HEK293T (cell line): ENCODE results near the gene DCBLD2.

Experiments used
- CTCF ChIA-PET: fragments of 350-600 bp; formaldehyde crosslinking; extraction: SDS; loops from one replicate; lab custom pipeline; 2021; ENCODE audit warnings: antibody characterized with exemption, inconsistent platforms; lab: Yijun Ruan, JAX
- POLR2A ChIA-PET: fragments of 350-600 bp; formaldehyde crosslinking; extraction: SDS; loops from one replicate; lab custom pipeline; 2020; ENCODE audit warnings: antibody characterized with exemption, inconsistent platforms; lab: Yijun Ruan, JAX
- DNase-seq: peaks from one replicate; pipeline ENCODE4 v3.0.0; 2012; ENCODE audit warnings: mixed read lengths; ENCODE audit errors: extremely low spot score
- ARNT ChIP-seq: fragments of 450-650 bp; IDR thresholded peaks from 2 replicates; pipeline ENCODE4 v1.6.1; 2017; ENCODE audit warnings: mild to moderate bottlenecking
- BHLHE40 ChIP-seq: fragments of 450-650 bp; IDR thresholded peaks from 2 replicates; pipeline ENCODE4 v1.6.1; 2016; ENCODE audit warnings: mild to moderate bottlenecking, moderate library complexity, borderline replicate concordance
- CTBP1 ChIP-seq: fragments of 450-650 bp; IDR thresholded peaks from 2 replicates; pipeline ENCODE4 v1.6.1; 2016; ENCODE audit warnings: borderline replicate concordance
- ELF4 ChIP-seq: fragments of 450-650 bp; IDR thresholded peaks from 2 replicates; pipeline ENCODE4 v1.6.1; 2017; ENCODE audit warnings: antibody characterized with exemption
- FOXA1 ChIP-seq: fragments of 450-650 bp; IDR thresholded peaks from 2 replicates; pipeline ENCODE4 v1.6.1; 2016; ENCODE audit warnings: mild to moderate bottlenecking
- FOXK2 ChIP-seq: fragments of 450-650 bp; IDR thresholded peaks from 2 replicates; pipeline ENCODE4 v1.6.1; 2016; ENCODE audit warnings: mild to moderate bottlenecking
- FOXM1 ChIP-seq: fragments of 450-650 bp; IDR thresholded peaks from 2 replicates; pipeline ENCODE4 v1.6.1; 2017; ENCODE audit warnings: mild to moderate bottlenecking, borderline replicate concordance
- HDGF ChIP-seq: fragments of 450-650 bp; IDR thresholded peaks from 2 replicates; pipeline ENCODE4 v1.6.1; 2017; ENCODE audit warnings: antibody characterized with exemption, borderline replicate concordance
- L3MBTL2 ChIP-seq: fragments of 450-650 bp; conservative IDR thresholded peaks from 2 replicates; pipeline ENCODE4 v1.6.1; 2016; ENCODE audit warnings: mild to moderate bottlenecking
- LEF1 ChIP-seq: fragments of 450-650 bp; IDR thresholded peaks from 2 replicates; pipeline ENCODE4 v1.6.1; 2017; ENCODE audit warnings: mild to moderate bottlenecking, borderline replicate concordance
- NFRKB ChIP-seq: fragments of 450-650 bp; IDR thresholded peaks from 2 replicates; pipeline ENCODE4 v1.6.1; 2016; ENCODE audit warnings: mild to moderate bottlenecking, moderate library complexity
- SP1 ChIP-seq: fragments of 450-650 bp; IDR thresholded peaks from 2 replicates; pipeline ENCODE4 v1.6.1; 2017
- TARDBP ChIP-seq: fragments of 450-650 bp; IDR thresholded peaks from 2 replicates; pipeline ENCODE4 v1.6.1; 2016
- ZNF384 ChIP-seq: fragments of 450-650 bp; IDR thresholded peaks from 2 replicates; pipeline ENCODE4 v1.6.1; 2016
- TF ChIP-seq, protein P1 (sequence below): fragments of 450-650 bp; IDR thresholded peaks from 2 replicates; pipeline ENCODE4 v1.6.1; 2016

Gene DCBLD2

DNA sequence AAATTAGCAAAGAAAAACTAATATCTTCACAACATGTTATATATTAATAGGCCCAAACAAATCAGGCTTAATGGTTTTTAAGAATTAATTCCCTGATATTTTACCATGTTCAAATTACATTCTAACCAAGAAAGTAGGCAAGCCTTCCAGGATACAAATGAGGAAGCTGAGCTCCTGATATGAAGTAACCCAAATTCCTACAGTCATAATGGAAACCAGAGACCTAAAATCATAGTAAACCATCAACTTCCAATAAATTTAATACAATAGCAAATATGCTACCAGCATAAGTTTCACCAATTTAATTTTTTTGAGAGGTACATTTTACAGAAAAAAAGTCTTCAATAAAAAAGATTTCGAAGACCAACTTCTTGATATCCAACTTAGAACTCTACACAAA lies 3.8 kb downstream of the DCBLD2 start:
- DNase-seq = no peak
- CTCF ChIA-PET = no interaction called here
- TF ChIP-seq L3MBTL2 (no peak), SP1 (no peak), HDGF (no peak), FOXA1 (no peak), BHLHE40 (no peak), CTBP1 (no peak), ELF4 (no peak), LEF1 (no peak), NFRKB (no peak)
- TF ChIP-seq, protein P1, sequence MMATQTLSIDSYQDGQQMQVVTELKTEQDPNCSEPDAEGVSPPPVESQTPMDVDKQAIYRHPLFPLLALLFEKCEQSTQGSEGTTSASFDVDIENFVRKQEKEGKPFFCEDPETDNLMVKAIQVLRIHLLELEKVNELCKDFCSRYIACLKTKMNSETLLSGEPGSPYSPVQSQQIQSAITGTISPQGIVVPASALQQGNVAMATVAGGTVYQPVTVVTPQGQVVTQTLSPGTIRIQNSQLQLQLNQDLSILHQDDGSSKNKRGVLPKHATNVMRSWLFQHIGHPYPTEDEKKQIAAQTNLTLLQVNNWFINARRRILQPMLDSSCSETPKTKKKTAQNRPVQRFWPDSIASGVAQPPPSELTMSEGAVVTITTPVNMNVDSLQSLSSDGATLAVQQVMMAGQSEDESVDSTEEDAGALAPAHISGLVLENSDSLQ = no peak
- POLR2A ChIA-PET = no interaction called here

DNA sequence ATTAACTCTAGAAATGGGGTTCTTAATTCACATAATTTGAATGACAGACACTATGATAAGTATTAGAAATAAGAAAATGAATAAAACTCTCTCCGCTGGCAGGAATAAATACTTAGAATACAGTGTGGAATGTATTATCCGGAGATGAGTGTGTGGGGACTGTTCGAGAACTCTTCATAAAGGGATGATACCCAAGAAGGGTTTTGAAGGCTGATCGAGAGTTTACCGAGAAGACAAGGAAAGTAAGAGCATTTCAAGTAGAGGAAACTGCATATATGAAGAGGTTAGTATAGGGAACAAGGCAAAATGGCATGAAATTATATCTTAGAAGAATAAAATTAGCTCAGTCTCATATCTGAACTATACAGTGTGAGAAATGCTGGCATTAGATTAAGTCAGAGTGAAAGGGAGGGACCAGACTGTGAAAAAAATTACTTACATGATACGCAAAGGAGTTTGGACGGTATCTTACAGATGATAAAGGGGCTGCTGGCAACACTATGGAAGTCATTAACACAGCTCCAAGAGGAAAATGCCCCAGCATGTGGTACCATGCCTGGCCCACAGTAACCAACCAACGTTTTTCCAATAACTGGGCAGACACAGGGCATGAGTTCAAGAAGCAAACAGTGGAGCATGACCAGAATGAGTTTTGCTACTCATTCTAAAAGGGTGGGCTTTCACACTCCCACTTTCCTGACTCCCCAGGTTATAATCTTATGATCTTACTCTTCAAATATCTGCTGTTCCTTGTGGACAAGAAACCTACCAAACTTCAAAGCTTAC lies 6.5 kb downstream of the DCBLD2 start:
- ChIA-PET CTCF (no interaction called here), POLR2A (no interaction called here)
- DNase-seq = no peak
- TF ChIP-seq ARNT (no peak), ZNF384 (no peak), FOXA1 (no peak)

DNA sequence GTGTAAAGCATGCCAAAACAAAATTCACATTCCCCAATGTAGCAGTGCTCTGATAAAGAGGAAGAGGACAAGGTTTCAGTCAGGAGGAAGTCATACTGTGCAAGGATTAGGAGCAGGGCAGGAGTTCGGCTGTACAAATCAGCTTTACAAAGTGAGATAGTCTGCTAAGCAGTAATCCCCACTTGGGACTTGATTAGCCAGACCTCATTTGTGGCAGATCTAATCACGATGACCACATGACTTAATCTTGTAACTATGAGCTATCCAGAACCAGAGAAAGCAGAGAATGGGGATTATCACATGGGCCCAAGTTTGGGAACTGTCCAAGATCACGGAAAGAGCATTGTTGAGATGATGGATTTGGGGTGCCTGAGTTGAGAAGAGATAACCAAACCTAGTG lies 7.8 kb downstream of the DCBLD2 start:
- POLR2A ChIA-PET = interaction anchor here (2.8 kb wide), 1 partner anchor 8 kb away, joined by 17 read pairs; the partner anchor contains the start of gene DCBLD2
- CTCF ChIA-PET = no interaction called here
- no peak for DNase-seq
- TF ChIP-seq TARDBP = no peak
- TF ChIP-seq FOXK2 = no peak
- no peak for TF ChIP-seq NFRKB
- TF ChIP-seq FOXA1 = no peak
- TF ChIP-seq, protein P1 = no peak
- TF ChIP-seq ELF4 = no peak
- TF ChIP-seq BHLHE40 = no peak
- TF ChIP-seq HDGF = no peak
- TF ChIP-seq ZNF384 = no peak
- no peak for TF ChIP-seq FOXM1
- no peak for TF ChIP-seq LEF1
- no peak for TF ChIP-seq L3MBTL2

DNA sequence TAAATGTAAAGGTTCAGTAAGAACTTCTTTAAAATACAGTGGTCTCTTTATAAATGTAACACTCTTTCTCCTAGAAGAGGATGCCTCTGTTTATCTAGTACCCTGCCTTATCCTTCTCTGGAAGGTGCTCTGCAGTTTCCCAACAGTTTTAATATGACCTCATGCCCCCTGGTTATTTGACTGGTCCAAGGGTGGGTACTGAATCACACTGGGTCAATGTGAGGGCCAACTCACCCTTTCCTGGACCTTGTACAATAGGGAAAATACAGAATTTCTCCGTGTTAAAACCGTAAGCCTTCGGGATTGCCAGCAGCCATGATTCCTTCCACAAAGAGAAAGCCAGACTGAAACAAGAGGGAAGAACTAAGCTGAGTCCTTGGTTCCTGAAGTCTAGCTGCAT lies 9.2 kb downstream of the DCBLD2 start:
- TF ChIP-seq, protein P1 = no peak
- no peak for TF ChIP-seq CTBP1
- POLR2A ChIA-PET = interaction anchor here (2.8 kb wide), 1 partner anchor 10 kb away, joined by 17 read pairs; the partner anchor contains the start of gene DCBLD2
- DNase-seq = no peak
- CTCF ChIA-PET = no interaction called here

DNA sequence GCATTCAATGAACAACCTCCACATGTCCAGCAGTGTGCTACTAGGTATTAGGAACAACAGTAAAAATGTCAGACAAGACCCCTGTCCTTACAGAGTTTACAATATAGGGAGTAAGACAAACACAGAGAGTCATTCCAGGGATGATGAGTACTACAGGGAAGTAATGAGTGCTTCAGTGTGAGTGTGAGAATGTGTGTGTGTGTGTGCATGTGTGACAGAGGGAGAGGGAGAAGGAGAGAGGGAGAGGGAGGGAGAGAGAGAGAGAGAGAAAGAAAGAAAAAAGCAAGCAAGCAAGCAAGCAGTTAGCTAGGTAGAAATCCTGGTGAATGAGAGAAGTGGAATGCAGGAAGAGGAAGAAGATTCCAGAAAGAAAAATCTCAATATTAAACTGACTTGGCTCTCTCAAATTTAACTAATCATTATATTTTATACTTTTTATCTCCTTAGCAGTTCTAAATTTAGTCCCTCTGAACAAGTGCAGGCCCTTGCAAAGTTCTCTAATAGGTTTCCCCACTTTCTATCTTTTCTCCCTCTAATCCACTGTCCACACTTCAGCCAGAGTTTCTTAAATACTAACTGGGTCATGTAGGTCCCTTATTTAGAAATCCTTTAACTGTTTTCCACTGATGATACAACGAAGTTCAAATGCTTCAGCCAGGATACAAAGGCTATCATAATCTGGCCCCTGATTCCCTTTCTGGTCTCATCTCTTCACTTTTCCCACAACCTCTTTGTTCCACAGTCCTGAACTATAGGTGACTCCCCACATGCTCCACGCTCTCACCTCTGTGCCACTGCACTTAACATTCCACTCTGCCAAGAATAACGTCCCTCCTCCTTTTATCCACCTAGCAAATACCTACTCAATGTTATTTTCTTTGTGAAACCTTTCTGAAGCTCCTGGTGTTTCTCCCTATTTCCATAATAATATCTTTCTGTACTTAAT lies 10.3 kb downstream of the DCBLD2 start:
- DNase-seq = no peak
- POLR2A ChIA-PET = interaction anchor here (2.0 to 2.8 kb wide), 2 partner anchors 10 to 11 kb away, joined by 7 to 17 read pairs; partner anchors contain the start of gene DCBLD2
- TF ChIP-seq BHLHE40 (no peak), FOXK2 (no peak), NFRKB (no peak), TARDBP (no peak), SP1 (no peak), FOXA1 (no peak), ZNF384 (no peak)
- CTCF ChIA-PET = interaction anchor here (0.6 kb wide), 1 partner anchor 65 kb away, joined by 3 read pairs; no protein-coding TSS in a partner anchor

DNA sequence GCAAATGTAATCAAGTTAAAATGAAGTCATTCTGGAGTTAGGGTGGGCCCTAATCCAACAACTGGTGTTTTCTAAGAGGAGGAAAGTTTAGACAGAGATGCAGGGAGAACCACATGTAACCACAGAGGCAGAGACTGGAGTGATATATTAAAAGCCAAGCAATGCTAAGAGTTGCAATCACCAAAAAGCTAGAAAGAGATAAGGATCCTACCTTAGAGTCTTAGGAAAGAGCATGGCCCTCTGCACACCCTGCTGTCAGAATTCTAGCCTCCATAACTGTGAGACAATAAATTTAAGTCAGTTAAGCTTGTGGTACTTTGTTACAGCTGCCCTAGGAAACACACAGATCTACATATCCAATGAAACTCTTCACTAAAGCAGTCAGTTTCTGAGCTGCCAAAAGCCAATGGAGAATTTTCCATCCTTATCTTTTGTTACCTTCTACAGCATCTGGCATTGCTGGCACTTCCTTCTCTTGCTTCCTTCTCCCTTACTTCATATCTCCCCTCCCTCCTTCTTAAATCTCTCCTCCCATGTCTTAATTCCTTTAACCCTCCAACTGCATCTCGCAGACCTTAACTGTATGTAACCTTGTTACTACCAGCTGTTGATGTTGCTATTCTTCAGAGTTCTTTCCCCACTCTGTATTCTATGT lies 11.2 kb downstream of the DCBLD2 start:
- no peak for DNase-seq
- ChIA-PET POLR2A (interaction anchor here (0.5 to 2.0 kb wide), 2 partner anchors 11 to 1051 kb away, joined by 3 to 7 read pairs; partner anchors contain the start of gene DCBLD2), CTCF (interaction anchor here (0.6 kb wide), 1 partner anchor 64 kb away, joined by 3 read pairs; no protein-coding TSS in a partner anchor)
- no peak for TF ChIP-seq TARDBP
- TF ChIP-seq LEF1 = no peak
- TF ChIP-seq, protein P1 = no peak
